H9 (cell line): ENCODE measurements around the gene AVL9. TPM values are rescaled to one million over a fixed set of nuclear protein-coding genes. Genes with fewer than 3 reads are reported as not detected.

Source experiments
- DNase-seq: peaks from one replicate; pipeline ENCODE4 v3.0.0-alpha.2; 2017
- H2AFZ ChIP-seq: one replicate; pipeline ENCODE4 v1.6.1; 2013; ENCODE audit warnings: mild to moderate bottlenecking, low read length, control low read depth, moderate library complexity
- H2AK5ac ChIP-seq: 2 replicates; pipeline ENCODE4 v1.6.1; 2013; ENCODE audit warnings: low read length, control low read depth, mixed read lengths; ENCODE audit not compliant: insufficient read length
- H2BK120ac ChIP-seq: one replicate; pipeline ENCODE4 v1.6.1; 2013; ENCODE audit warnings: low read depth, mild to moderate bottlenecking, low read length, control low read depth, inconsistent platforms; ENCODE audit not compliant: poor library complexity, severe bottlenecking
- H2BK12ac ChIP-seq: 2 replicates; pipeline ENCODE4 v1.6.1; 2013; ENCODE audit warnings: low read length, control low read depth, mixed read lengths, low read depth; ENCODE audit not compliant: insufficient read length
- H2BK15ac ChIP-seq: 2 replicates; pipeline ENCODE4 v1.6.1; 2013; ENCODE audit warnings: low read depth, low read length, control low read depth
- H2BK20ac ChIP-seq: one replicate; pipeline ENCODE4 v1.6.1; 2013; ENCODE audit warnings: low read depth, mild to moderate bottlenecking, low read length, control low read depth, inconsistent platforms; ENCODE audit not compliant: poor library complexity, severe bottlenecking
- H2BK5ac ChIP-seq: 2 replicates; pipeline ENCODE4 v1.6.1; 2013; ENCODE audit warnings: low read length, control low read depth, mixed read lengths; ENCODE audit not compliant: insufficient read length
- H3K14ac ChIP-seq: 2 replicates; pipeline ENCODE4 v1.6.1; 2013; ENCODE audit warnings: low read length, control low read depth; ENCODE audit not compliant: insufficient read depth
- H3K18ac ChIP-seq: 2 replicates; pipeline ENCODE4 v1.6.1; 2013; ENCODE audit warnings: low read depth, mild to moderate bottlenecking, mixed read lengths, low read length, control low read depth; ENCODE audit not compliant: insufficient read length
- H3K23ac ChIP-seq: 2 replicates; pipeline ENCODE4 v1.6.1; 2013; ENCODE audit warnings: low read length, control low read depth, mixed read lengths, low read depth; ENCODE audit not compliant: insufficient read length
- H3K23me2 ChIP-seq: 2 replicates; pipeline ENCODE4 v1.6.1; 2013; ENCODE audit warnings: low read depth, mild to moderate bottlenecking, mixed read lengths, low read length, control low read depth; ENCODE audit not compliant: insufficient read length, poor library complexity, severe bottlenecking
- H3K27ac ChIP-seq: 2 replicates; pipeline ENCODE4 v1.5.1; 2013; ENCODE audit warnings: low read length, control low read depth, mixed read lengths, low read depth; ENCODE audit not compliant: insufficient read length
- H3K27me3 ChIP-seq: 2 replicates; pipeline ENCODE4 v1.6.1; 2013; ENCODE audit warnings: low read length, control low read depth, inconsistent platforms; ENCODE audit not compliant: insufficient read depth
- H3K4ac ChIP-seq: 2 replicates; pipeline ENCODE4 v1.6.1; 2013; ENCODE audit warnings: low read depth, mild to moderate bottlenecking, control low read depth, inconsistent platforms, low read length, moderate library complexity
- H3K4me1 ChIP-seq: 2 replicates; pipeline ENCODE4 v1.6.1; 2013; ENCODE audit warnings: low read length, control low read depth, inconsistent platforms; ENCODE audit not compliant: insufficient read depth
- H3K4me2 ChIP-seq: 2 replicates; pipeline ENCODE4 v1.6.1; 2013; ENCODE audit warnings: low read length, control low read depth, mixed read lengths; ENCODE audit not compliant: insufficient read length, insufficient read depth
- H3K56ac ChIP-seq: 2 replicates; pipeline ENCODE4 v1.6.1; 2013; ENCODE audit warnings: low read depth, mild to moderate bottlenecking, mixed read lengths, low read length, control low read depth; ENCODE audit not compliant: insufficient read length
- H3K79me1 ChIP-seq: 2 replicates; pipeline ENCODE4 v1.6.1; 2013; ENCODE audit warnings: low read depth, mild to moderate bottlenecking, moderate library complexity, low read length, control low read depth, inconsistent platforms; ENCODE audit not compliant: insufficient read depth, poor library complexity, severe bottlenecking
- H3K79me2 ChIP-seq: 2 replicates; pipeline ENCODE4 v1.6.1; 2013; ENCODE audit warnings: low read length, control low read depth, inconsistent platforms; ENCODE audit not compliant: insufficient read depth
- H3K9ac ChIP-seq: 2 replicates; pipeline ENCODE4 v1.6.1; 2013; ENCODE audit warnings: low read length, control low read depth, mixed read lengths; ENCODE audit not compliant: insufficient read length; ENCODE audit errors: extremely low read depth
- H3K9me3 ChIP-seq: one replicate; pipeline ENCODE4 v1.6.1; 2013; ENCODE audit warnings: low read depth, low read length, inconsistent platforms; ENCODE audit not compliant: control insufficient read depth
- H3T11ph ChIP-seq: one replicate; pipeline ENCODE4 v1.6.1; 2013; ENCODE audit warnings: mild to moderate bottlenecking, low read length, control low read depth, inconsistent platforms
- H4K20me1 ChIP-seq: one replicate; pipeline ENCODE4 v1.6.1; 2013; ENCODE audit not compliant: control insufficient read depth, insufficient read length, insufficient read depth
- H4K5ac ChIP-seq: 2 replicates; pipeline ENCODE4 v1.6.1; 2013; ENCODE audit warnings: low read depth, mild to moderate bottlenecking, mixed read lengths, low read length, control low read depth; ENCODE audit not compliant: insufficient read length
- H4K8ac ChIP-seq: replicated peaks from 2 replicates; pipeline ENCODE4 v1.6.1; 2013; ENCODE audit warnings: low read length, control low read depth, mixed read lengths, low read depth; ENCODE audit not compliant: insufficient read length
- H4K91ac ChIP-seq: 2 replicates; pipeline ENCODE4 v1.6.1; 2013; ENCODE audit warnings: low read depth, mild to moderate bottlenecking, moderate library complexity, mixed read lengths, low read length, control low read depth; ENCODE audit not compliant: insufficient read length
- H3K27ac Mint-ChIP-seq, 3 experiments: 2 replicates in 2 of 3; 3 replicates in 1 of 3; pipeline ENCODE4 v1.8.0; 2020 to 2021; ENCODE audit warnings: mixed read lengths in 3 of 3, mild to moderate bottlenecking in 1 of 3, moderate library complexity in 1 of 3
- H3K27me3 Mint-ChIP-seq: 2 replicates; pipeline ENCODE4 v1.8.0; 2021; ENCODE audit warnings: low read depth, mild to moderate bottlenecking, moderate library complexity, mixed read lengths
- H3K36me3 Mint-ChIP-seq, 3 experiments: 2 replicates in 2 of 3; 3 replicates in 1 of 3; pipeline ENCODE4 v1.8.0; 2020 to 2021; ENCODE audit warnings: low read depth in 3 of 3, mixed read lengths in 3 of 3; ENCODE audit not compliant: insufficient read depth in 1 of 3
- H3K4me1 Mint-ChIP-seq, 2 experiments: 2 replicates each; pipeline ENCODE4 v1.8.0; 2020; ENCODE audit warnings: mixed read lengths in 2 of 2
- H3K4me3 Mint-ChIP-seq, 2 experiments: 2 replicates in 1 of 2; 3 replicates in 1 of 2; pipeline ENCODE4 v1.8.0; 2020 to 2021; ENCODE audit warnings: mild to moderate bottlenecking in 2 of 2, mixed read lengths in 2 of 2, moderate library complexity in 1 of 2
- H3K9me3 Mint-ChIP-seq, 2 experiments: 2 replicates in 1 of 2; 3 replicates in 1 of 2; pipeline ENCODE4 v1.8.0; 2020; ENCODE audit warnings: mild to moderate bottlenecking in 2 of 2, mixed read lengths in 2 of 2, moderate library complexity in 1 of 2
- WGBS: extraction: QIAGEN DNeasy Blood & Tissue Kit; methylation state at CpG from one replicate; pipeline ENCODE4 v1.1.7; 2013; ENCODE audit warnings: missing lambda C conversion rate, low lambda C conversion rate, mixed read lengths; ENCODE audit not compliant: insufficient read length; ENCODE audit errors: extremely low coverage; 5-methylcytosine and 5-hydroxymethylcytosine counted together
- total RNA-seq: library from RNA; stranded (reverse); gene quantifications from 2 replicates; pipeline ENCODE4 v1.2.1, GENCODE V29; 2021
- TF ChIP-seq, protein P1 (sequence below): fragments of 200-600 bp; sonication (generic); conservative IDR thresholded peaks from 3 replicates; pipeline ENCODE4 v1.8.0; 2021; ENCODE audit warnings: antibody characterized with exemption, mild to moderate bottlenecking

The AVL9 gene
- total RNA-seq, 1 experiment from 2014 or later: 38.7 TPM

DNA sequence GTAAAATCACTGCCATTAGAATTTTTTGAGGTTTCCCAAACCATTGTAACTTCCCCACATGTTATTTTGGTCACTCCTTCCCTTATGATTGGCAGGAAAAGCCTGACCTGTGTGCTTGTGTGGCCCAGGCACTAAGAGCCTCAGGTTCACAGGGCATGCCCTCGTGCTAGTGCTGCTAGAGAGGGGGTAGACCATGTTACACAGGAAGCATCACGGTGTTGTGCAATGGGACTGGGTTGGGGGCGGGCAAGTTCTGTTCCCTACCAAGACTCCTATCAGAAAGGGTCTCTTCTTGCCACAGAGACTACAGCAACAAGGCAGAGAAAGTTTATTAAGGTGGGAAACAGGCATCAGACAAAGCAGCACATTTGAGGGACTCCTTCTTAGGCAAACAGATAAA is 37.3 kb upstream of the AVL9 start:
- Histone ChIP-seq H2BK20ac (no peak overlapping the region), H3K4ac (no peak overlapping the region), H4K20me1 (no peaks in the 10 kb centered on the region), H3T11ph (no peak overlapping the region), H3K79me1 (no peaks in the 10 kb centered on the region), H3K56ac (no peak overlapping the region), H3K9me3 (no peaks in the 10 kb centered on the region), H3K18ac (no peak overlapping the region), H3K14ac (no peak overlapping the region), H3K4me2 (no peak overlapping the region), H2BK5ac (no peak overlapping the region), H4K5ac (no peak overlapping the region), H3K23ac (no peak overlapping the region), H3K27ac (no peak overlapping the region), H3K79me2 (no peaks in the 10 kb centered on the region), H3K23me2 (no peaks in the 10 kb centered on the region), H3K27me3 (no peaks in the 10 kb centered on the region), H4K91ac (no peak overlapping the region), H2BK120ac (no peak overlapping the region), H2AFZ (no peak overlapping the region), H3K4me1 (no peaks in the 10 kb centered on the region), H2AK5ac (no peak overlapping the region), H2BK12ac (no peak overlapping the region), H4K8ac (no peak overlapping the region), H2BK15ac (no peak overlapping the region), H3K9ac (no peak overlapping the region)
- H3K36me3 Mint-ChIP-seq: peaks cover 2 to 19% (median 11%) of the 10 kb centered on the region in 3 experiments; a peak in 4 of 7 replicates
- no peak for DNase-seq
- H3K27ac Mint-ChIP-seq: no peak overlapping the region
- no peak overlapping the region for H3K4me3 Mint-ChIP-seq
- H3K27me3 Mint-ChIP-seq: no peaks in the 10 kb centered on the region
- peaks cover 14 to 16% of the 10 kb centered on the region in 2 experiments for H3K4me1 Mint-ChIP-seq
- TF ChIP-seq, protein P1, sequence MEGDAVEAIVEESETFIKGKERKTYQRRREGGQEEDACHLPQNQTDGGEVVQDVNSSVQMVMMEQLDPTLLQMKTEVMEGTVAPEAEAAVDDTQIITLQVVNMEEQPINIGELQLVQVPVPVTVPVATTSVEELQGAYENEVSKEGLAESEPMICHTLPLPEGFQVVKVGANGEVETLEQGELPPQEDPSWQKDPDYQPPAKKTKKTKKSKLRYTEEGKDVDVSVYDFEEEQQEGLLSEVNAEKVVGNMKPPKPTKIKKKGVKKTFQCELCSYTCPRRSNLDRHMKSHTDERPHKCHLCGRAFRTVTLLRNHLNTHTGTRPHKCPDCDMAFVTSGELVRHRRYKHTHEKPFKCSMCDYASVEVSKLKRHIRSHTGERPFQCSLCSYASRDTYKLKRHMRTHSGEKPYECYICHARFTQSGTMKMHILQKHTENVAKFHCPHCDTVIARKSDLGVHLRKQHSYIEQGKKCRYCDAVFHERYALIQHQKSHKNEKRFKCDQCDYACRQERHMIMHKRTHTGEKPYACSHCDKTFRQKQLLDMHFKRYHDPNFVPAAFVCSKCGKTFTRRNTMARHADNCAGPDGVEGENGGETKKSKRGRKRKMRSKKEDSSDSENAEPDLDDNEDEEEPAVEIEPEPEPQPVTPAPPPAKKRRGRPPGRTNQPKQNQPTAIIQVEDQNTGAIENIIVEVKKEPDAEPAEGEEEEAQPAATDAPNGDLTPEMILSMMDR: no peak
- H3K9me3 Mint-ChIP-seq: no peaks in the 10 kb centered on the region; a peak in 2 of 5 replicates
- no CpG with 5 or more reads among the region's 3 CpGs for WGBS
